HG02623 (cell line): ENCODE measurements around the gene ARHGEF12.

ENCODE experiments used
- ATAC-seq: cut with Tn5 transposase; IDR thresholded peaks from one replicate; pipeline ENCODE4 v1.9.1; 2021; ENCODE audit warnings: moderate library complexity; ENCODE audit not compliant: unreplicated experiment

ARHGEF12 gene

DNA sequence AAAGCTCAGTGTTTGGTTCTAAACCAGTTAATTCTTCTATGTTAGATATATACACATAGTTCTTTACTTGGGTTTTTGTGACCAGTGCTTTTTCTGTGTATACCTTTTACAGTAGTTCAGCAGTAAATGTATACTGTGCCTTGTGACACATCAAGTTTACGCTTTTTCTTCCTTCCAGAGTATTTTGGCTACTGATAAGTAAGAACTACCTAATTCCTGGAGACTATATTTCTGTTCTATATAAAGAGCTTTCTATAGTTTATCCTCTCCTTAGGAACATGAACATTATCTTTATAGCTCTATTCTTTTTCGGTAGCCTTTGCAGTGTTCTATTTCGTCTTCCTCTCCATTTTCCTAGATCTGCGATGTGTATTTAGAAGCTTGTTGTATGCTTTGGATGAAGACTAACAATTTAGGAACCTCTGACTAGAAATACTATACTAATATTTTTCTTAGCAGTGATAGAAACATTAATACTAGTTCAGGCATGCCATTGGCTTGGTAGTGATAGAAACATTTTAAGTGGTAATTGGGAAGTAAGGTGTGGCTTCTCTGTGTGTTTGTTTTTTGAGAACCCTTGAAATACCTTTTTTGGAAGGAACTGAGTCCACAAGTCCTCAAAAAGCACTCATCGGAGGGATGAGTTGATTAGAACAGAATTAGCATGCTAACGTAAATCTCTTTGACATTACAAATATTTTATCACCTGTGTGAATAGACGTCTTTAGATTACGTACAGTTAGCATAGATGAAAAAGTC is 74.6 kb downstream of the ARHGEF12 start:
- no peak for ATAC-seq

DNA sequence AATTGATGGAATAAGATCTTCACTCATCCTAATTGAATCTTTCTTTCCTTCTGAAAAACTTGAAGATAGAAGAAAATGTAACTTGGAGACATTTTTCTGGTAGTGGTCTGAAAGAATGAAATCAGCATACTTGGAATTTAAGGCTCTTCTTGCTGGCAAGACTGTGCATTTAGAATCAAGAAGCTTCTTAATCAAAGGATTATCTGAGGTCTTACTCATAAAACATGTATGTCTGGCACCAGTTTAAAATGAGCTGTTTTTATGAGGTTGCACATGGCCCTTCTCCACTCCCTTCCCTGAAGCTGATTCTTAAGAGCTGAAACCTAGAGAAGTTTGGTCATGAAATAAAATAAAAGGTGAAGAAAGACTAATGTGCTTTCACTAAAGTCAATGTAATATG is 77.3 kb downstream of the ARHGEF12 start:
- ATAC-seq = no peak

GRCh38 chr11:120420572-120420971 is 84.4 kb downstream of the ARHGEF12 start:
- ATAC-seq = no peak

DNA sequence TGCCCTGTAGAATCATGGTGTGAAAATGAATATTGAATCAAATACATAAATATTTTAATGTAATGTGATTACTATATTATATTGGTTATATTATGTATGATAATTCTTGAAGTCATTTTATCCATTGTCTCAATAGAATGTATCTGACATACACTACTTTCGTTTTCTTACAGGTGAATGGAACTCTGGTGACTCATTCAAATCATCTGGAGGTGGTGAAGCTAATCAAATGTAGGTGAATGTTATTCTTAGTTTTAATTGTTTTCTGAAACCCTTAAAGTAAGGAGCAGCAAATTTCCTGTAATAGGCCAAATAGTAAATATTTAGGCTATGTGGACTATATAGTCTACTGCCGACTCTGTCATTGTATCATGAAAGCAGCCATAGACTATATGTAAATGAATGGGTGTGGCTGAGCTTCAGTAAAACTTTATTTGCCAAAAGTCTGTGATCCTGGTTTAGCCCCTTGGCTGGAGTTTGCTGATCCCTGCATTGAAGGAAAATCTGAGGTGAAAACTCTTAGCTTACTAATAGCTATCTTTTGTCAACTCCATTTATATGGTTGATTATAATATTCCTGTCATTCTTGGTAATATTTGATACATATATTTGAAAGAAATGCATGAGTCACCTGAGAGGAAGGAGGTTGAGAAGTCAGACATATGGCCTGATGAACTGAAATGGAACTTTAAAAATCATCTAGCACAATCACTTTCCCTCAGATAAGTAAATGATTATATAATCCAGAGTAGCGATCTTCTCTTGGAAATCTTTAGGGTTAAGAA is 88.2 kb downstream of the ARHGEF12 start:
- no peak for ATAC-seq

DNA sequence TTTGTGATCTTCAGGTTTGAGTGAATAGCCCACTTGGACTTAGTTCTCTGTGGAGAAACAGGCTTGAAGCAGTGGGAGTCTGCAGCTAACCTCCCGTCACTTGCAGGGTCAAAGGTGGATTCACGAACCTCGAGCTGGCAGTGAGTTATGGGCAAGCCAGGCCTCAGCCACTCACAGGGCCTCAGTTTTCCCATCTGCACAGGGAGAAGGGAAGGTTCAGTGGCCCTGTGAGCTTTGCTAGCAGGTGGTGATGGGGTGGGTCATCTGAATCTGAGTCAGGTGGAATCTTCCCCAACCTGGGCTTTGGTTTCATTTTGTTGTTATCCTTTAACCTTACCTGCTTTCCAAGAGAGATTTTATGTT is 88.7 kb downstream of the ARHGEF12 start:
- no peak for ATAC-seq

DNA sequence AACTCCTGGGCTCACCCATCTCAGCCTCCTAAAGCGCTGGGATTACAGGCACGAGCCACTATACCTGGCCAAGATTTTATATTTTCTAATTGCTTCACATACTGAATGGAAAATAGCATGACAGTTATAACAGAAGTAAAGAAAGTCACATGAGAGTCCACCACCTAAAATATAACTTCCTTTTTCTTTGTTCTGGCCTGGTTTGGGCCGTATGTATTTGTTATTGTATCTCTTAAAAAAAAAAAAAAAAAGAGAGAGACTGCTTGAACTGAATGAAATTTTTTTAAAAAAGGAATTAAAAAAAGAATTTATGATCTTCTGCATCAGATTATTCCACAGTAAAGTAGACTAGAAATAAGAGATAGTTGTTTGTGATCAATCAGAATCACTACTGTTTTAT is 89.3 kb downstream of the ARHGEF12 start:
- ATAC-seq = no peak

DNA sequence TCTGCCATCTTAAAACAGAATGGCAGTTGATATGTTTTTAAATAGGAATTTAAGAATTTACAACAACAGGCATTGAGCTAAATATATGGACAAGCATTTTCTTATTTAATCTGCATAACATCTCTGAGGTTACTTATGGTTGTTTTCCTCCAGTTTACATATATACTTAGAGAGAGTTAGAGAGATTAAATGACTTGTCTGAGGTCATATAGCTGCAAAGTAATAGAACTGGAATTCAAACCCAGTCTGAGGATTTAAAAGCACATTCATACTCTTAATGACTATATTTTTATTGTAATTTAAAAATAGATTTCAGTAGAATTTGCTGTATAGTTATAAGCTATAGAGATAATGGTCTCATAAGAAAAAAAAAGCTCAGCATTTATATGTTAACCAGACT is 93.9 kb downstream of the ARHGEF12 start:
- no peak for ATAC-seq

GRCh38 chr11:120431633-120432032 is 95.4 kb downstream of the ARHGEF12 start:
- no peak for ATAC-seq

- ATAC-seq = no peak
Measured at GRCh38 chr11:120432056-120433018, 96.1 kb downstream of the ARHGEF12 start.

DNA sequence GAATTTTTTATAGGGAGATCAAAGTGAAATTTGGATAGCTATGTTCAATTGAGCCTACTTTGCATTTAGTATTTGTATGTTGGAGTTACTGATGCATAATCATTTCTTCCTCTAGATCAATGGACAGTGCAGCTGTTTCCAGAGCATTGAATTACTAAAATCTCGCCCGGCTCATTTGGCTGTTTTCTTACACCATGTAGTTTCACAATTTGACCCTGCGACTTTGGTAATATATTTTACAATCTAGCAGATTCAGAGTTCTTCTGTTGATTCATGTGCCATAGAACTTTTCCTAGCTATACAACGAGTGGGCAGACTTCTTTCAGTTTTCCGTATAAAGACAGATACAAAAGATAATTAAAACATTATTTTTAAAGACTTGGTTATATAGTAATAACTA is 105.4 kb downstream of the ARHGEF12 start:
- ATAC-seq = no peak

GRCh38 chr11:120442031-120442430 is 105.8 kb downstream of the ARHGEF12 start:
- ATAC-seq = no peak

- no peak for ATAC-seq
Measured at GRCh38 chr11:120446802-120447201, 110.6 kb downstream of the ARHGEF12 start.

DNA sequence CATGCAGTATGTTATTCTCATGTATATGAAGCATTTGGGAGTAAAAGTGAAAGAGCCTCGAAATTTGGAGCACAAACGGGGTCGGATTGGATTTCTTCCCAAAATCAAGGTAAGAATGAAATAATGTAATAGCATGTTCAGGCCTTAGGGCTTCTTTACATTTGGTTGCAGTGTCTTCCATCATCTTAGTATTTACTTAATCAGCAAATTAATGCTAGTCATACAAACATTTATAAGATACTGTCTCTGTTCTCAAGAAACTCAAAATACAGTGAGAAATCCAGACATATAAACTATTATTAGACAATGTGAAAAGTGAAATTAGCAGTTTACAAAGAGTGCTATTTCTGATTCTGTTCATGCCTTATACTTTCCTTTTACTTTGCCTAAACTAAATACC is 112.0 kb downstream of the ARHGEF12 start:
- no peak for ATAC-seq

- ATAC-seq = no peak
Measured at GRCh38 chr11:120455487-120455886, 119.3 kb downstream of the ARHGEF12 start.

DNA sequence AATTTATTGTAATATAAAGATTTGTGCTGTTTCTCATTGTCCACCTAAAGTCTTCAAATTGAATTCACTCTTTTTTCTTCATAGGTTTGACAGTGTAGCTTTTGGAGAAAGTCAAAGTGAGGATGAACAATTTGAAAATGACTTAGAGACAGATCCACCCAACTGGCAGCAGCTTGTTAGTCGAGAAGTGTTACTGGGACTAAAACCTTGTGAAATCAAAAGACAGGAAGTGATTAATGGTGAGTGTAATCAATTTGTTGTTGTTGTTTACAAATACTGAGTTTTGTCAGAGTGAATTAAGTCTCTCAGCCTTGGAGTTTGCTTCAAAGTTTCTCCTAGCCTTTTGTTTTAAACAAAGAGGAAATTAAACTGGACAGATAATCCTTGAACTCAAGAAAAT is 121.8 kb downstream of the ARHGEF12 start:
- no peak for ATAC-seq

DNA sequence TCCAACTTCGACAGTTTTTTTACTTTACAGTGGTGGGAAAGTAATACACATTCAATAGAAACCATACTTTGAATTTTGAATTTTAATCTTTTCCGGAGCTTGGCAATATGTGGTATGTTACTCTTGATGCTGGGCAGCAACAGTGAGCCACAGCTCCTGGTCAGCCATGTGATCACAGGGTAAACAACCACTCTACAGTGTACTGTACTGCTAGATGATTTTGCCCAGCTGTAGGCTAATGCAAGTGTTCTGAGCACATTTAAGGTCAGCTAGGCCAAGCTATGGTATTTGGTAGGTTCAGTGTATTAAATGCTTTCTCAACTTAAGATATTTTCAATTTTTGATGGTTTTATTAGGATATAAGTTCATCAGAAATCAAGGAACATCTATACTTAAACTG is 126.6 kb downstream of the ARHGEF12 start:
- ATAC-seq = no peak

DNA sequence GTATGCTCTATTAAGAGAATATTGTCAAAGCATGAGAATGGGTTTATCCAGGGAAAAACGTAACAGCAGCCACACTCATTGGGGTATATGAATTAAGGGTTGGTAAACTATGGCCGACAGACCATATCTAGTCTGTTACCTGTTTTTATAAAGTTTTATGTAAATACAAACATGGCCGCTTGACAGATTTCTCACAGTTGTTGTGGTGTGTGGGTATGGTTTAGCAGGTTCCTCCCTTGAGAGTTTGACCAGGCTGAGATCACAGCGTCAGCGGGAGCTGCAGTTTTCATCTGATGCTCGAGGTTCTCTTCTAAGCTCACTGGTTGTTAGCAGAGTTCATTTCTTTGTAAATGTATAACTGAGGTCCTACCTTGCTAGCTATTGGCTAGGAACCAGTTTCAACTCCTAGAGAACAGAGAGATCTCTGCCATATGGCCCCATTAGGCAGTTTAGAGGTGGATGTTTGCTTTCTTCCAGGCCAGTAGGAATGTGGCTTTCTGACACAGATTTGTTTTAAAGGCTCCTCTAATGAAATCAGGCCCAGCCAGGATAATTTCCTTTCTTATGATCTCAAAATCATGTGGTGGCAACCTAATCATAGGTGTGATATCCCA is 129.8 kb downstream of the ARHGEF12 start:
- no peak for ATAC-seq

DNA sequence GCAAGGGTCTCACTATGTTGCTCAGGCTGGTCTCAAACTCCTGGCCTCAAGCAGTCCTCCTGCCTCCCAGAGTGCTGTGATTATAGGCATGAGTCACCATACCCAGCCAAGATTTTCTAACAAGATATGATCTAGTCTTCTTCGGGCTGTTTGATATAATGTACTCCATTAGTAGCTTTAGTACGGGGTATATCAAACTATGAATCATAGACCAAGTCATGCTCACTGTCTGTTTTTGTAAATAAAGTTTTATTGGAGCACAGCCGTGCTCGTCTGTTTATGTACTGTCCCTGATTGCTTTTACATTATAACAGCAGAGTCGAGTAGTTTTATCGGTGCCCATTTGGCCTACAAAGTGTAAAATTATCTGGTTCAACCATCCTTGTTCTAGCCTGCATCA is 131.4 kb downstream of the ARHGEF12 start:
- ATAC-seq = no peak

- no peak for ATAC-seq
Measured at GRCh38 chr11:120471131-120471530, 134.9 kb downstream of the ARHGEF12 start.

GRCh38 chr11:120471994-120472393 is 135.8 kb downstream of the ARHGEF12 start:
- ATAC-seq = no peak

GRCh38 chr11:120473503-120473902 is 137.3 kb downstream of the ARHGEF12 start:
- no peak for ATAC-seq
